LNCaP clone FGC (cell line): ENCODE data around the gene OR9Q1.

ENCODE experiments used
- DNase-seq: peaks from one replicate; pipeline ENCODE4 v3.0.0-alpha.2; 2011; ENCODE audit warnings: low read depth
- H3K4me3 ChIP-seq: 2 replicates; pipeline ENCODE4 v1.5.1; 2011; ENCODE audit warnings: mild to moderate bottlenecking, low read depth, low read length, control low read depth
- TF ChIP-seq, protein P1 (sequence below): IDR thresholded peaks from 2 replicates; pipeline ENCODE4 v1.5.1; 2012; ENCODE audit warnings: mild to moderate bottlenecking; ENCODE audit not compliant: control insufficient read depth, insufficient read depth; ENCODE audit errors: extremely low read depth

OR9Q1 gene

GRCh38 chr11:58222721-58223120 lies 199.0 kb downstream of the OR9Q1 start:
- TF ChIP-seq, protein P1, sequence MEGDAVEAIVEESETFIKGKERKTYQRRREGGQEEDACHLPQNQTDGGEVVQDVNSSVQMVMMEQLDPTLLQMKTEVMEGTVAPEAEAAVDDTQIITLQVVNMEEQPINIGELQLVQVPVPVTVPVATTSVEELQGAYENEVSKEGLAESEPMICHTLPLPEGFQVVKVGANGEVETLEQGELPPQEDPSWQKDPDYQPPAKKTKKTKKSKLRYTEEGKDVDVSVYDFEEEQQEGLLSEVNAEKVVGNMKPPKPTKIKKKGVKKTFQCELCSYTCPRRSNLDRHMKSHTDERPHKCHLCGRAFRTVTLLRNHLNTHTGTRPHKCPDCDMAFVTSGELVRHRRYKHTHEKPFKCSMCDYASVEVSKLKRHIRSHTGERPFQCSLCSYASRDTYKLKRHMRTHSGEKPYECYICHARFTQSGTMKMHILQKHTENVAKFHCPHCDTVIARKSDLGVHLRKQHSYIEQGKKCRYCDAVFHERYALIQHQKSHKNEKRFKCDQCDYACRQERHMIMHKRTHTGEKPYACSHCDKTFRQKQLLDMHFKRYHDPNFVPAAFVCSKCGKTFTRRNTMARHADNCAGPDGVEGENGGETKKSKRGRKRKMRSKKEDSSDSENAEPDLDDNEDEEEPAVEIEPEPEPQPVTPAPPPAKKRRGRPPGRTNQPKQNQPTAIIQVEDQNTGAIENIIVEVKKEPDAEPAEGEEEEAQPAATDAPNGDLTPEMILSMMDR: no peak
- DNase-seq: no peak
- no peak overlapping the region for H3K4me3 ChIP-seq

DNA sequence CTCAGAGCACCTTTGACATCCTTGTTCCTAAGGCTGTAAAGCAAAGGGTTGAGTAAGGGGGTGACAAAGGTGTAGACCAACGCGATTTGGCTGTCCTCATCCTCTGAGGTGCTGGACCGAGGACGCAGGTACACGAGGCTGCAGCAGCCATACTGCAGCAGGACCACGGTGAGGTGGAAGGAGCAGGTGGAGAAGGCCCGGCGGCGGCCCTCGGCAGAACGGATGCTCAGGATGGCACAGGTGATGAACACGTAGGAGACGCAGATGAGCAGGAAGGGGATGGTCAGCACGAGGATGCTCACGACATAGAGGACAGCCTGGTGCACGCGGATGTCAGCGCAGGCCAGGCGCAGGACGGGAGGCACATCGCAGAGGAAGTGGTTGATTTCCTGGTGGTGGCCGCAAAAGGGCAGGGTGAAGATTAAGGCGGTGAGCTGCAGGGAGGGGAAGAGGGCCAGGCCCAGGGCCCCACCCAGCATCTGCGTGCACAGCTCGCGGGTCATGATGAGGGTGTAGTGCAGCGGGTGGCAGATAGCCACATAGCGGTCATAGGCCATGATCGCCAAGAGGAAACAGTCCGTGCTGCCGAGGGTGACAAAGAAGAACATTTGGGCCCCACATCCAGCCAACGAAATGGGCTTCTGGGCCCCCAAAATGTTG lies 204.4 kb downstream of the OR9Q1 start:
- TF ChIP-seq, protein P1: no peak
- no peak overlapping the region for H3K4me3 ChIP-seq
- DNase-seq: no peak
